ENCODE measurements around the gene TREM1.
"Not testable (repeated sequence)": the region's sequence is repeated elsewhere in the genome, so short reads cannot be mapped to it uniquely, and the experiment has no call there.

The TREM1 gene

GRCh38 chr6:41257369-41258195 lies 28.9 kb downstream of the TREM1 start:
- no peak for DNase-seq

DNA sequence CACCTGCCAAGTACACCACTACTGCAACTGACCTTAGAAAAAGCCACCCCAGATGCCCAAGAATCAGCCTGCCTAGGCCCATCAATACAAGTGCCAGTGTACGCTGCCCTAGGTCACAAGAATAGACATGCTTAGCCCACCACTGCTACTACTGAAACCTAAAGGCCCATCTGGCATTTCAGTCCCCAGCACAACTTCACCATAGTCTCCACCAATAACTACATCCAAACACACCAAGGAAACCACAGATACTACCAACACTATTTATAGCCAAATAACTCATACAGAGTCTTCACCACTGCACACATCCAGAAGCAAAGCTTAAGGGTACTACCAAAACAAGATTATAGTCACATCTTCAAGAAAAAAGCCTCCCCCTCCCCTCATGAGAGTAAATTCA lies 30.1 kb downstream of the TREM1 start:
- DNase-seq, result no peak

DNA sequence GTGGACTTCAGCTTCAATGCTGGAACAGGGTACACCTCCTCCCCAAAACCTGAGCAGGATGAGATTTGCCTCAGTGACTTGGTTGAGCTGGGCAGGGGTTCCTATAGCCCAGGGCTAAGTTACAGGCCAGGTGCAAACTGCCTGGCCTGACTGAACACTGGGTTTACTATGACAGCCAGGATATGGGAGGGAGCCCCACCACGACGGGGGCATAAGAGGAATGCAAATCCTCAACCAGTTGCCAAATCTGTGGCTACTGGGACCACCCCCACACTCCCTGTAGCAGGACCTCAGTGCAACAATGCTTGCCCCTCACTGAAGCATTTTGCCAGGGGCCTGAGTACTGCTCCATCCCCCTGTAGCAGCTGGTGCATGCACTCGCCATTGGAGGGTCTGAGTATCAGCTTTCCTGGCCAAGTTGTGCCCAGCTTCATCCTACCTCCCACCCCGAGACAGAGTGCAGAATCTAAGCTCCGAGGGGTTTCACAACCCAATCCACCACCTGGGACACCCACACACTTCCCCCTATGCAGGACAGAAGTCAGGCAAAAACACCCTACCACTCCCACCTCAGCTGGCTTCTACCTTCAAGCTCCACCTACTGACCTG lies 30.7 kb downstream of the TREM1 start:
- no peak for DNase-seq

- no peak for DNase-seq
Measured at GRCh38 chr6:41255110-41255509, 31.4 kb downstream of the TREM1 start.

DNA sequence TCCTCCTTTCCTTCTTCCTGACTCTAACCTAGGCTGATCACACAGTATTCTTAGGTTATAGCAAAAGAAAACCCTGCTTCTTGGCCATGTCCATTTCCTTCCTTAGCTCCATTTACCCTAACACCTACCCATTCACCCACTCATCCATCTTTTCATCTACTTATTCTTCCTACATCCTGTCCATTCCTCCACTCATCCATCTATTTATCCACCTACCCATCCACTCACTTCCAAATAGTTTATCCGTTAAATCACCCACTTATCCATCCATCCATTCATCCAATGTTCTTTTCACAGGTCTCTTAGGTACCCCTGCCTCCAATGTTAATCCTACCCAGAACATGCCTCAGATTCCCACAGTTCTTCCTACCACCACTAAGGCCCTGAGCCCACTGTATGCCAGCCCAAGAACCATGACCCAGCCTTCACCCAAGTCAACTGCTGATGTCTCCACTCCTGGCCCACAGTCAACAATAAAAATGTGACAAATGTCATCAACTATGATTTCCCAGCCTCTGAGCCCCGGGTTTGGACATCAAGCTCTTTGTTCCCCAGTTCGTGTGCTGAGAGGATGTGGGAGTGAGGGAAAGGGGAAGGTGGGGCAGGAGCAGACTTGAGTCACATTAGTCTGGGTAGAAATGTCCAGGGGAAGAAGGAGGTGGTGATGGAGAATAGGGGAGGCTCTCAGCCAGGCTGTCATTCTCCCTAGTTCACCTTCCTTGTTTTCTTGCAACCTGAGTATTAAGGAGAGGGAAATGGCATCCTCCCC lies 33.9 kb downstream of the TREM1 start:
- DNase-seq, result no peak

DNA sequence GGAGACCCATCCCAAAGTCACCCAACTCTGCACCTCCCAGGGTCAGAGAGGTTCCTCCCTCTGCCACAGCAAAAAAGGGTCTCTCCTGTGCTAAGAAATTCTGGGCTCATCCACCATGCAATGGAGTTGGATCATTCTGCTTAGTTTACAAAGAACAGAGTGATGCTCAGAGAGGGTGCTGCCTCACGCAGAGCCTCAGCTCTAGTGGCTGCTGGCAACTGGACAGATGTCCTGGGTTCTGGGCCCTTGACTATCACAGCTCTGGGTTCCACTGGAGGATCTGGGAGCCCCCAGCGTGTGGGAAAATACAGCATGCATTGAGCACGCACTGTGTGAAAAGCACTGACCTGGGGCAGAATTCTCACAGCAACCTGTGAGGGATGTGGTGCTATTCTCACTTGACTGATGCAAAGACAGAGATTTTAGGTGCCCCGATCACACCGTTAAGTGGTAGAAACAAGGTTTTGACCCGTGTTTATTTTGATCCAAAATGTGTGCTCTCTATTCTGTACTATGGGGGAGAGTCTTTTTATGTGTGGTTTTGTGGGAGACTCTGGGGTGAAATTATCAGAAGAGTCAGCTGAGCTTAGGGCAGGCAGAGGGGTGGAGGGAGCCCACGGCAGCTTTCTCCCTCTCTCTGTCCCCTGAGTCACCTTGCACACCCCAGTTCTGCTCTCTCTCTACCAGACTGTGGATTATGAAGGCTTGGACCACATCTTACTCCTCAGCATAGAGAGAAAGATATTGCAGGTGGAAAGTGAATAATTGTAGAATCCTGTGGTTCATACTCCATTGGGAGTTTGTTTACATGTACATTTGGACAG lies 38.4 kb downstream of the TREM1 start:
- no peak for DNase-seq

- DNase-seq, result no peak
Measured at GRCh38 chr6:41247288-41247865, 39.1 kb downstream of the TREM1 start.

DNA sequence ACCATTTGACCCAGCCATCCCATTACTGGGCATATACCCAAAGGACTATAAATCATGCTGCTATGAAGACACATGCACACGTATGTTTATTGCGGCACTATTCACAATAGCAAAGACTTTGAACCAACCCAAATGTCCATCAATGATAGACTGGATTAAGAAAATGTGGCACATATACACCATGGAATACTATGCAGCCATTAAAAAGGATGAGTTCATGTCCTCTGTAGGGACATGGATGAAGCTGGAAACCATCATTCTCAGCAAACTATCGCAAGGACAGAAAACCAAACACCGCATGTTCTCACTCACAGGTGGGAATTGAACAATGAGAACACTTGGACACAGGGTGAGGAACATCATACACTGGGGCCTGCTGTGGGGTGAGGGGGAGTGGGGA lies 40.0 kb downstream of the TREM1 start:
- not testable (repeated sequence) for DNase-seq

GRCh38 chr6:41239467-41240159 lies 46.9 kb downstream of the TREM1 start:
- DNase-seq, result no peak

- no peak for DNase-seq
Measured at GRCh38 chr6:41237128-41237527, 49.4 kb downstream of the TREM1 start.

DNA sequence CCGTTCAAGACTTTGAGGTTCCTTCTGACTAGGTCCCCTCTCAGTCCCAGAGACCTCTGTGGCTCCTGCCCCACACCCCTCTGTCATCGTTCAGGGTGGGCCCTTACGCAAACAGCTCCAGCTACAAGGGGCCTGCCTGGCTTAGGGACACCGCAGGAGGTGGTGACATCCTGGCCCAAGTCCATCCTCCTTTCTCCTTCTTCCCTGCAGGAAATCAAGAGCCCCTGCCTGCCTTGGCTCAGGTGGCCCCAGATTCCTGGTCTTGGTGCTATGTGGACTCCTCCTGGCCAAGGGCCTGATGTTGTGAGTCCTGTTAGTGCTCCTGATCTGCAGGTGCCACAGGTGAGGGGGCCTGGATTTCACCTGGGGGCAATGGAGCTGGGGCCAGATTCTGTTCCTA lies 50.2 kb downstream of the TREM1 start:
- DNase-seq, result no peak

DNA sequence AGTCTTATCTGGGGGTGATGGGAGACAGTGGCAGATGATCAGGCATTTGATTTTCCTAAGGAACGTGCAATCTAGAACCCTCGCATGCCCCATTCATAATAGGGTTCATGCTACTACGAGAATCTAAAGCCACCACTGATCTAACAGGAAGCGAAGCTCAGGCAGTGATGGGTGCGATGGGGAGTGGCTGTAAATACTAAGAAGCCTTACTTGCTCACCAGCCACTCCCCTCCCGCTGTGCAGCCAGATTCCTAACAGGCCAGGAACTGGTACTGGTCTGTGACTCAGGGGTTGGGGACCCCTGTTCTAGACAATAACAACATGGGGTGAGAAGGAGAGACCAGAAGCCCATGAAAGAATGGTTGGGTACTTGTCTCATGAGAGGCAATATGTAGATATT lies 53.8 kb downstream of the TREM1 start:
- DNase-seq, result no peak

GRCh38 chr6:41231246-41231645 lies 55.2 kb downstream of the TREM1 start:
- DNase-seq, result no peak

- DNase-seq, result no peak
Measured at GRCh38 chr6:41229721-41230120, 56.8 kb downstream of the TREM1 start.

DNA sequence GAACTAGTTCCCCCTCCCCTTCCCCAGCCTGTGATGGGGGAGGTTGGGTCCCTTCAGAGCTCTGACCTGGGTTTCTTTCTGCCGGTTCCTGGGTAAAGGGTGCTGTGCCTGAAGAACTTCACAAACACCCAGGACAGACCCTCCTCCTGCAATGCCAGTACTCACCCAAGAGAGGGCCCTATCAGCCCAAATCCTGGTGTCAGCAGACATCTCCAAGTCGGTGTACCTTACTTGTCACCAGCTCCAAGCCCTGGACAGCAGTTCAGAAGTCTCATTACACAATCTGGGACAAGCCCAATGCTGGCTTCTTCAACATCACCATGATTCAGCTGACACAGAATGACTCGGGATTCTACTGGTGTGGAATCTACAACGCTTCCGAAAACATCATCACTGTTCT lies 57.9 kb downstream of the TREM1 start:
- peak in 1 of 2 donors; percentile 69 for DNase-seq

DNA sequence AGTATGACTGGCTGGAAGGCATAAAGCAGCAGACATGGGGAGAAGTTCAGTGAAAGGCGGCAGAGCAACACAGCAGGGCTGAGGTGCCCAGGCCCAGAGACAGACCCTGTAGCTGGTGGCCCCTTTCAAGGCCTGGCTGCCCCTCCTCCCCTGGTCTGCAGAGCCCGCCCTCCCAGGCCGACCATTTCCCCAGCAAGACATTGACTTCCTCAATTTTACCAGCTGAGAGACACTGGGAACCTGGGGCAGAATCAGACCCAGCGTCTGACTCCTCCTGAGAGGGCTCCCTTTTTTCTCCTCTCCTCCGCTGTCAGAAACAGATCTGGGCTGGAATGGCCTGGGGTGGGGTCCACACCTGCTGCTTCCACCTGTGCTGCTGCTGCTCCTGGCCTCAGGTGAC lies 58.4 kb downstream of the TREM1 start, which contains the start of gene TREML4:
TREML4 (plus strand) TSS at position 254 of the 400 bp plus-strand sequence; CDS start at position 333, 79 bp downstream.
- DNase-seq, result no peak

DNA sequence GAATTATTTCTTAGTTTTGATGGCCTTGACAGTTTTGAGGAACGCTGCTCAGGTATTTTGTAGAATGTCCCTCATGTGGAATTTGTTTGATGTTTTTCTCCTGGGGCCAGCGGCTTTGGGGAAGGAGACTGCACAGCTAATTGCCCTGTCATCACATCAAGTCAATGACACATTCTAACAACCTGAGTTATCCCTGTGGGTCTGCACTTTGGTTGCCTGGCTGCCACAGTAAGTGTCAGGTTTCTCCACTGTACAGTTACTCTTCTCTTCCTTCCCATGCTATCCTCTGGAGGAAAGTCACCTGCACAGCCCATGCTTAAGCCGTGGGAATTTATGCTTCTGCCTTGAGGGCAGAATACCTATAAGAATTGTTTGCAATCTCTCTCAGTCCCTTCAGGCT lies 59.7 kb downstream of the TREM1 start:
- no peak for DNase-seq

DNA sequence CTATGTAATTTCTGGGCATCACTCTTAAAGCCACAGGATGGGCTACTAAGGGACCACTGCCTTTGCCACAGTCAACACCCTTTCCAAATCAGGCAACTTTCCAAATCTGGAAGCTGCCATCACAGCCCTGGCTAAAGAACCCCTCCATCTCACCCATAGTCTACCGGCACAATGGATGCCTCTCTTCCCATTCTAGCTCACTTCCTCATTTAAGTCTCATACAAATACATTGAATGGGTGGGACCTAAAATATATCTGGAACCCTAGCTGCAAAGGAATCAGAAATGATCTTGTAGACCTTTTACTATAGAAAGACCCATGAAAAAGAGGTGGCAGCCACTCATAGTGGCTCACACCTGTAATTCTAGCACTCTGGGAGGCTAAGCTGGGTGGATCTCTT lies 61.7 kb downstream of the TREM1 start:
- DNase-seq, result no peak
